ENCODE measurements around the gene ZNF473.
"Not testable (repeated sequence)": the region's sequence is repeated elsewhere in the genome, so short reads cannot be mapped to it uniquely, and the experiment has no call there.

Gene ZNF473

DNA sequence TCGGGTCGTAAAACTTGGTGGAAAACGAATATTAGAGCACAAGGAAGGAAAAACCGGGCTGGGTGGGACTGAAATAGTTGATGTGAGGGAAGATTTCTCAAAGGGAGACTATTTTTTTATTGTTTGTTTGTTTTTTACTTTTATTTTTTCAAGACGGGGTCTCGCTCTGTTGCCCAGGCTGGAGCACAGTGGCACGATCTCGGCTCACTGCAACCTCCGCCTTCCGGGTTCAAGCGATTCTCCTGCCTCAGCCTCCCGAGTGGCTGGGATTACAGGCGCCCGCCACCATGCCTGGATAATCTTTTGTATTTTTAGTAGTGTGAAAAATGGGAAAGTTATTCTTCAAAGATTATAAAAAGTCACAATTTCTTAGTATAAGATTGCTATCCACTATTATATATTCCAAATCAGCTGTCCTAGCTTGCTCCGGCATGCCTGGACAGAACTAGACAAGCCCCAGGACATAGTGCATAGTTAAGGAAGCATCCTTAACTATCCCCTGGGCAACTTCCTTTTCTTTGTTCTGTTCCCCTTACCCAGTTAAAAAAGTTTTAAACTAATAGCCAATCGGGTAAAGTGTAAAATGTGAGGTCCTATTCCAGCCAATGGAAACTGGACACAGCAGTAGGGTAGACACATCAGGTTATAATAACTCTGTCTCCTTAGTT is 25.6 kb downstream of the ZNF473 start:
- not testable (repeated sequence) for DNase-seq

DNA sequence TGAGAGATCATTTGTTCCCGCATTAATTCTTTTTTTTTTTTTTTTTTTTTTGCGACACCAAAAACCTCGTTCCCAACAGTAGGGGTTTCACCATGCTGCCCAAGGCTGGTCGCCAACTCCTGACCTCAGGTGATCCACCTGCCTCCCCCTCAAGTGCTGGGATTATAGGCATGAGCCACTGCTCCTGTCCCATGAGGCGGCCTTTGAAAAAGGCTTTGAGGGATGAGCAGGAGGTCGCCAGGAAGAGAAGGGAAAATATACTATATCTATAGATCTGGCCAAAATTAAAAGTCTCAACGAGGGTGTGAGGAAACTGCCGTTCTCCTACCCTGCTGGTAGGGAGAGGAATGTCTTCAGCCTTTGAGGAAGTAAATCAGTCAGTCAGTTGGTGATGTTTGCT is 26.2 kb downstream of the ZNF473 start:
- no peak for DNase-seq

- DNase-seq, result no peak
These were observed 27.3 kb downstream of the ZNF473 start for GRCh38 chr19:50053119-50053518.

DNA sequence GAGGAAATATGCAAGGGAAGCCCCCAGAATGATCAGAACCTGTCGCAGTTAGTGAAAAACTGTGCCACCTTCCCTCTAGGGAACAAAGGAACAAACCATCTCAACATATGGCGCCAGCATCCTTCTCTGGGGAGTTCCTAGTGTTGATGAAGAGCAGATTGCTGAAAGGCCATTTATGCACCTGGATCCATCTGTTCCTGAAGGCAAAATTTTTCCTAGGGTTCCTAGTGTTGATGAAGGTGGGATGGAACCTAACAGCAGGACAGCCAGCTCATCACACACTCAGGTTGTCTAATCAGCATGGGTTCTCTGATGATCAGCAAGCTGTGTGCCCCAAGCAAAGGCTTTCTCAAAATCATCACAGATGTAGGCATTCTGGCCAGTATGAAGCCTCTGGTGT is 32.6 kb downstream of the ZNF473 start:
- DNase-seq, result no peak

- DNase-seq, result no peak
These were observed 33.2 kb downstream of the ZNF473 start for GRCh38 chr19:50059045-50059444.

GRCh38 chr19:50060107-50060506 is 34.3 kb downstream of the ZNF473 start:
- no peak for DNase-seq

- no peak for DNase-seq
These were observed 35.8 kb downstream of the ZNF473 start for GRCh38 chr19:50061650-50062049.

- DNase-seq, result no peak
These were observed 40.1 kb downstream of the ZNF473 start for GRCh38 chr19:50065938-50066337.

- no peak for DNase-seq
These were observed 41.8 kb downstream of the ZNF473 start for GRCh38 chr19:50067575-50067974.

DNA sequence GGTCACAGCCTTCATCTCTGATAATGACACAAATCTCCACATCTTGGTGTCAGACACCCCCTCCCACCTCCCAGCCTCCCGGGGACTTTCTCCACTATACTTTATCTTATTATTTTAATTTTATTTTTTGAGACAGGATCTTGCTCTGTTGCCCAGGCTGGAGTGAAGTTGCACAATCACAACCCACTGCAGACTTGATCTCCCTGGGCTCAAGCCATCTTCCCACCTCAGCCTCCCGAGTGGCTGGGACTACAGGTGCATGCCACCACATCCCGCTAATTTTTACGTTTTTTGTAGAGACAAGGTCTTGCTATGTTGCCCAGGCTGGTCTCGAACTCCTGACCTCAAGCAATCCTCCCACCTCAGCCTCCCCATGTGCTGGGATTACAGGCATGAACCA is 42.6 kb downstream of the ZNF473 start:
- not testable (repeated sequence) for DNase-seq

DNA sequence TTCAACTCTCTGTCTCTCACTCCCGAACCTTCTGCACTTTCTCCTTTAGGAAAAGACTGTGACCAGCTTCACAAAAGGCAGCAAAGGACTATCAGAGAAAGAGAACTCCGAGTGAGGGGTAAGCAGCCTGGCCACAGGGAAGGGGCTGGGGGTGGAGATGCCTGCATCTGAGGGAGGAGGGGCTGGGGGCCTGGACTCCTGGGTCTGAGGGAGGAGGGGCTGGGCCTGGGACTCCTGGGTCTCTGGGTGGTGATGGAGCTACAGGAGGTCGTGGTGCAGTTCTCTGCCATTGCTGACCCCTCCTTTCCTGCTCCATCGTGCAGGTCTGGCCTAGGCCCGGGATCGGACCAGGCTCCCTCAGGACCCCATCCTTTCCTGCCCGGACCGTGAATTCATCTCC is 49.3 kb downstream of the ZNF473 start:
- not testable (repeated sequence) for DNase-seq

- not testable (repeated sequence) for DNase-seq
These were observed 50.0 kb downstream of the ZNF473 start for GRCh38 chr19:50075644-50076372.

DNA sequence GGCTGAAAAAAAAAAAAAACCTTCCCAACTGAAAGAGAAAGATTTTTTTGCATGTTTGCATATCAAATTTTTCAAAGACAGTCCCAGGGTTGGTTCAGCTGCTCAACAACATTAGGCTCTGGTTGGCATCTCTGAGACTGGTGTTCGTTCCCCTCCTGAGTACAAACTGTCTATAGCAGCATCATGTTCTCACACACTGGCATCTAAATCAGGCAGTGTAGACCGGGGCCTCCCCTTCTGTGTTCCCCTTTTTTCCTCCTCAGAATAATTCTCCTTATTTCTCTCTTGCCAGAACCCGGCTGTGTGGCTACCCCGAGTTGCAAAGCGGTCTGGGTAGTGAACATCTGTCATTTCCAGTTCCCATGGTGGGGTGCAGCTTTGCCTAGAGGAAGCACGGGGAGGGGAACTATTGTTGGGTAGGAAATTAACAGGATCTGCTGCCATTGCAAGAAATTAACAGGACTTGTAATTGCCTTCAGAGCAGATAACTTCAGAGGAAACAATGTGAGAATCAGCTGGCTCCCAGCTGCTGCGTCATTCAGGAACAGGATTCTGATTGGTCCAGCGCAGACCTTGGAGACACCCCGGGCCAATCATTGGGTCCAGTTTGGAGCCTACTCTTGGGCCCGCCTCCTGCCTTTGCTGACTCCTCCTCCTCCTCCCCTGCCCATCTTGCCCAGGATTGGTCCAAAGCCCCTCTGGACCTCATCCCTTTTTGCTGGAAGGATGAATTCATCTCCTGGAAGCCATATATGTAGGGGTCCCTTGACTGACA is 51.0 kb downstream of the ZNF473 start:
- DNase-seq, result not testable (repeated sequence)

- DNase-seq, result not testable (repeated sequence)
These were observed 53.2 kb downstream of the ZNF473 start for GRCh38 chr19:50079014-50079413.

DNA sequence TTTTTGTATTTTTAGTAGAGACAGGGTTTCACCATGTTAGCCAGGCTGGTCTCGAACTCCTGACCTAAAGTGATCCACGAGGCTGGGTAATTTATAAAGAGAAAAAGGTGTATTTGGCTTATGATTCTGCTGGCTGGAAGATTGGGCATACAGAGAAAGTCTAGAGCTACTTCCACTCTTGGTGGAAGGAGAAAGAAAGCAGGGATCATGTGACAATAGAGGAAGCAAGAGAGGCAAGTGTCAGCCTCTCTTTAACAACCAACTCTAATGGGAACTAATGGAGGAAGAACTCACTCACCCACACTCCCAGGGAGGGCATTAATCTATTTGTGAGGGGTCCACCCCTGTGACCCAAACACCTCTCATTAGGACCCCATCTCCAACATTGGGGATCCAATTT is 58.6 kb downstream of the ZNF473 start:
- not testable (repeated sequence) for DNase-seq

GRCh38 chr19:50087153-50087552 is 61.3 kb downstream of the ZNF473 start:
- DNase-seq, result not testable (repeated sequence)

- DNase-seq, result peak; percentile 8
These were observed 64.9 kb downstream of the ZNF473 start for GRCh38 chr19:50090706-50091105.

- not testable (repeated sequence) for DNase-seq
These were observed 66.0 kb downstream of the ZNF473 start for GRCh38 chr19:50091786-50092185.

DNA sequence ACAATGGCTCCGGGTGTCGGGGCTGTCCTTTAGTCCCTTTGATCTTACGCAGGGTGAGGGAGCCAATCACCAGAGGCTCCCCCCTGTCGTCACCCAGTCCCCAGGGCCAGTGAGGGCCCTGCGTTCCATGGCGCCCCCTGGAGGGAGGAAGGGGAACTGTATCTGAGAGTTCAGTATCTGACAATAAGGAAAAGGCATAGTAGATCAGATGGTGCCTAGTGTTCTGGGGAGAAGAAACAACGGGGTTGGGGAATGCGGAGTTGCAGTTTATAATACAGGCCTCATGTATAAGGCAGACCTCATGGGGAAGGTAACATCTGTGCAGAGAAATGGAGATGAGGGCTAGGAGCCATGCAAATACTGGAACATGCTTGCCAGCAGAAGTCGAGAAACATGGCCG is 66.8 kb downstream of the ZNF473 start:
- DNase-seq, result not testable (repeated sequence)

- DNase-seq, result not testable (repeated sequence)
These were observed 72.1 kb downstream of the ZNF473 start for GRCh38 chr19:50097884-50098283.

GRCh38 chr19:50098892-50099291 is 73.1 kb downstream of the ZNF473 start:
- not testable (repeated sequence) for DNase-seq

- not testable (repeated sequence) for DNase-seq
These were observed 73.9 kb downstream of the ZNF473 start for GRCh38 chr19:50099696-50100095.

DNA sequence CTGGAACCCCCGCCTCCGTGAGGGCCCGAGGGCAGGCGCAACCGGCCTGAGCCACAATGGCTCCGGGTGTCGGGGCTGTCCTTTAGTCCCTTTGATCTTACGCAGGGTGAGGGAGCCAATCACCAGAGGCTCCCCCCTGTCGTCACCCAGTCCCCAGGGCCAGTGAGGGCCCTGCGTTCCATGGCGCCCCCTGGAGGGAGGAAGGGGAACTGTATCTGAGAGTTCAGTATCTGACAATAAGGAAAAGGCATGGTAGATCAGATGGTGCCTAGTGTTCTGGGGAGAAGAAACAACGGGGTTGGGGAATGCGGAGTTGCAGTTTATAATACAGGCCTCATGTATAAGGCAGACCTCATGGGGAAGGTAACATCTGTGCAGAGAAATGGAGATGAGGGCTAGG is 75.1 kb downstream of the ZNF473 start:
- not testable (repeated sequence) for DNase-seq
